Hepatocyte (in vitro differentiated cells): ENCODE results near the gene FOSB.

Source experiments
- EZH2 ChIP-seq: fragments of 200-600 bp; sonication (generic); IDR thresholded peaks from 2 replicates; pipeline ENCODE4 v1.6.1; 2016; ENCODE audit warnings: antibody characterized with exemption, mild to moderate bottlenecking, borderline replicate concordance
- EZH2phosphoT487 ChIP-seq: fragments of 200-600 bp; sonication (generic); IDR thresholded peaks from one replicate; pipeline ENCODE4 v1.6.1; 2018; ENCODE audit warnings: antibody characterized with exemption, mild to moderate bottlenecking, low read depth, moderate library complexity; ENCODE audit not compliant: unreplicated experiment, severe bottlenecking
- TF ChIP-seq, protein P1 (sequence below): fragments of 200-600 bp; sonication (generic); IDR thresholded peaks from 2 replicates; pipeline ENCODE4 v1.5.1; 2016; ENCODE audit warnings: antibody characterized with exemption, mild to moderate bottlenecking; ENCODE audit not compliant: poor library complexity

DNA sequence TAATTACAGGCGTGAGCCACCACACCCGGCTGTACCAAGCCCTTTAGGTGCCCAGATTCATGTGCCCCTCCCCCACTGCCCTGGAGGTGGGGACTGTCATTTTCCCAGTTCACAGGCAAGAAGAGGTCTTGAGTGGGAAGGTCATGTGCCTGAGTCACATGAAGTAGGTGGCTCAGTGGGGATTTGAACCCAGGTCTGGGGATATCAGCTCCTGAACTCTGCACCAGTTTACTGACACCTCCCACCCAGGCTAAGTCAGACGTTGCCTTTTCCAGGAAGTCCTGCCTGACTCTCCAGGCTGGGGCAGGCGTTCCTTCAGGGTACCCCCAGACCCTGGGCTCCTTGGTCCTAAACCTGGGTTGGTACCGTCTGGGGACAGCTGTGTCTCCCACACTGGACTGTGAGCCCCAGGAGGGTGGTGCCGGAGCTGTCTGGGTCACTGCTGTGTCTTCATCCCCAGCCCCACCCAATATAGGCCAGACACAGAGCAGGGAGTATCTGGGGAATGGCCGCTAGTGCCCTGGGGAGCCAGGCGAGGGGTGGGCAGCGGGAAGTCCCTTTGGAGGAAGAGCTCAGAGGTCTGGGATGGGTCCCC is 48.1 kb downstream of the FOSB start:
- TF ChIP-seq, protein P1, sequence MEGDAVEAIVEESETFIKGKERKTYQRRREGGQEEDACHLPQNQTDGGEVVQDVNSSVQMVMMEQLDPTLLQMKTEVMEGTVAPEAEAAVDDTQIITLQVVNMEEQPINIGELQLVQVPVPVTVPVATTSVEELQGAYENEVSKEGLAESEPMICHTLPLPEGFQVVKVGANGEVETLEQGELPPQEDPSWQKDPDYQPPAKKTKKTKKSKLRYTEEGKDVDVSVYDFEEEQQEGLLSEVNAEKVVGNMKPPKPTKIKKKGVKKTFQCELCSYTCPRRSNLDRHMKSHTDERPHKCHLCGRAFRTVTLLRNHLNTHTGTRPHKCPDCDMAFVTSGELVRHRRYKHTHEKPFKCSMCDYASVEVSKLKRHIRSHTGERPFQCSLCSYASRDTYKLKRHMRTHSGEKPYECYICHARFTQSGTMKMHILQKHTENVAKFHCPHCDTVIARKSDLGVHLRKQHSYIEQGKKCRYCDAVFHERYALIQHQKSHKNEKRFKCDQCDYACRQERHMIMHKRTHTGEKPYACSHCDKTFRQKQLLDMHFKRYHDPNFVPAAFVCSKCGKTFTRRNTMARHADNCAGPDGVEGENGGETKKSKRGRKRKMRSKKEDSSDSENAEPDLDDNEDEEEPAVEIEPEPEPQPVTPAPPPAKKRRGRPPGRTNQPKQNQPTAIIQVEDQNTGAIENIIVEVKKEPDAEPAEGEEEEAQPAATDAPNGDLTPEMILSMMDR: no peak
- TF ChIP-seq EZH2phosphoT487 (no peak), EZH2 (no peak)
